ENCODE results near the gene KNDC1. TPM values are rescaled to one million over a fixed set of nuclear protein-coding genes. Genes with fewer than 3 reads are reported as not detected.

KNDC1 gene
- total RNA-seq, 4 donors from 2014 or later = 2.1 to 9.3 (median 3.5) TPM

DNA sequence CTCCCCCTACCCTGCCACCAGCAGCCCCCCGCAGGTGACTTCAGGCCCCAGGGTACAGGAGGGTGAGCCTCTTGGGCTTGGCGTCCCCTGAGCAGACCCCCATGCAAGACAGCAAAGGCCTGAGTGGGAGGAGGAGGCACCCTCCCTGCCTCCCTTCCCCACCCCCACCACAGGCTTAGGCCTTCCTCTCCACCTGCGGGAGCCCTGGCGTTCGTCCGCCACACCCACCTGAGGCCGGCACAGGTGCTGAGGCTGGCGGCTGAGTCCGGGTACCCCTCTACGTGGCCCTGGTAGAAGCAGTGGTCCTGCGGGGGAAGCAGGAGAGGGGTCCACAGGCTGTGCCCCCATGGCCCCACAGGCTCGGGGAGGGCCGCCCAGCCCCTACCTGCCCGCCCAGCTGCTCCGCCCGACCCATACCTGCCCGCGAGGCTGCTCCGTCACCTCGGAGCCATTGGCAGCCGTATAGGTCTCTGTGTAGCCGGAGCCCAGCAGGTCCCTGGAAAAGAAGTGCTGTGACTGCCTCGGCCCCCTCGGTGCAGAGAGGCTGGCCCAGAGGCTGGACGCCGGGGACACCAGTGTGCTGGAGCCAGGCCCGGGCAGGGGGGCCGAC, 113.6 kb downstream of the KNDC1 start:
- Histone ChIP-seq H3K9me3 (no peaks in the 10 kb centered on the region), H3K4me1 (peaks cover 6 to 12% of the 10 kb centered on the region in 2 donors), H3K4me3 (replicated peaks in 1 of 3) (no peak overlapping the region), H3K27ac (no peak overlapping the region), H3K36me3 (no peaks in the 10 kb centered on the region), H3K27me3 (no peaks in the 10 kb centered on the region)
- TF ChIP-seq POLR2A (IDR thresholded peaks at IDR 0.05) (no peak), CTCF (IDR thresholded peaks at IDR 0.05) (no peak)
- intact Hi-C loops (cut with DNase I) = no loop called here
- DNase-seq = no peak
- 89 to 92% methylated on average over 3 to 19 of the region's 28 CpGs for WGBS, 2 donors

DNA sequence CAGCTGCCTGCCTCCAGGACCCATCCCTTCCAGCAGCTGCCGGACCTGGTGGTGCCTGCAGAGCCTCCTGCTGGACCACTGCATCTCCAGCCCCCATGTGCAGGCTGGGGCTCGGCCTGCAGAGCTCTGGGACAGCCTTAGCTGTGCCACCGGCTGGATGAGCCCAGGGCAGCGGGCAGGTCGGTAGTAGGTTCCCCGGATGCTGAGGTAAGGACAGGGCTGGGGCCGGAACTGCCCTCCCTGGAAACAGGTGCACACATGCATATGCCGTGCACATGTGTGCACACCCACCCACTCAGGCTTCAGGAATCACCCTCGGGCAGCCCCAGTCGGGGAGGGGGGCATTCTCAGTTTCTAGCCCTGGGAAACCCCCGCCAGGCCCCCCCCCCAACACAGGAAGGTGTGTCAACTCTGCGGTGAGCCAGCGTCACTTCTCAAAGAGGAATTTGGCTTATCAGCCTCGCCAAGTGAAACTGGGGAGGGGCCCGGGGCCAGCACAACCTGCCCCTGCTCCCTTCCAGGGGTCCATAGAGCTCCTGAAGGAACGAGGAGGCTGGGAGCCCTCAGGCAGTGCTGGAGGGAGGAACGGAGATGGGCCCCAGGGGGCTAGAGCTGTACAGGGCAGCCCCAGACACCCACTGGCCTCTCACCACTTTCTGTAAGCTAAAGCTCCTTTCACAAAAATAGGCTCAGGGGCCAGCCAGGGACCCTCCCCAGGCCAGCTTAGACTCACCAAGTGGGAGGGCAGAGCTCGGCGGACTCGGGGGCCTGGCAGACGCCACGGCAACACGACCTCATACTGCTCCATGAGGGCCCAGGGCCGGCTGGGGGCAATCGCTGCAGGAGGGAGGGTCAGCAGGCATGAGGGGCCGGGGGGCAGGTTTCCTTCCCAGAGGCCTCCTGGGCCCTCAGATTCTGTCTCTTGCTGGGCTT, 115.0 kb downstream of the KNDC1 start:
- DNase-seq = no peak
- Histone ChIP-seq H3K4me1 (peaks cover 6 to 12% of the 10 kb centered on the region in 2 donors), H3K9me3 (no peaks in the 10 kb centered on the region), H3K27me3 (no peaks in the 10 kb centered on the region), H3K4me3 (replicated peaks in 1 of 3) (no peak overlapping the region), H3K27ac (no peak overlapping the region), H3K36me3 (peaks cover 6 to 9% of the 10 kb centered on the region in 2 donors)
- 52 to 100% methylated on average over 1 to 10 of the region's 26 CpGs for WGBS, 2 donors
- intact Hi-C loops (cut with DNase I) = no loop called here
- TF ChIP-seq POLR2A (IDR thresholded peaks at IDR 0.05) (no peak), CTCF (IDR thresholded peaks at IDR 0.05) (no peak)

DNA sequence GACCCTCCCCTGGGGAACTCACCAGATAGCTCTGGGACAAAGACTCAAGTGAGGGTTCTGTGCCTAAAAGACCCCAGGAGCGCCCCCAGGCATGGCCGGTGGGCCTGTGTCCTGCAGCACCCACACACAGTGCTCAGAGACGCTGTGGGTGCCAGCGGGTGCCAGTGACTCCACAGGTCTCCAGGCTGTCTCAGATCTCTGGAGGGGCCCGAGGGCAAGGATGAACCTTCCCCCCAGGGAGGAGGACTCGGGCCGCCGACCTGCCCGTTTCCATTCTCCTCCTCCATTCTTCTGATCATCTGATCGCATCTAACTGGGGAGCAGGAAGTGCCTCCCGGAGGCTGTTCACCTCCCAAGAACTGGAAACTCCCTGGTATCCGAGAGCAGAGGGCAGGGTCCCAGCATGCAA, 115.7 kb downstream of the KNDC1 start:
- Histone ChIP-seq H3K36me3 (peaks cover 6 to 10% of the 10 kb centered on the region in 2 donors), H3K9me3 (no peaks in the 10 kb centered on the region), H3K4me3 (replicated peaks in 1 of 3) (no peak overlapping the region), H3K27me3 (no peaks in the 10 kb centered on the region), H3K4me1 (peaks cover 6 to 12% of the 10 kb centered on the region in 2 donors), H3K27ac (no peak overlapping the region)
- no peak for TF ChIP-seq POLR2A (IDR thresholded peaks at IDR 0.05)
- 39 to 51% methylated on average over 7 of the region's 12 CpGs for WGBS, 2 donors
- intact Hi-C loops (cut with DNase I) = no loop called here
- DNase-seq = no peak

MicroRNAs within 50 kb of the gene (microRNA counts, 767-probe panel; counts per million panel counts)
- microRNA hsa-miR-202-3p = 0 to 1,236 counts per million in 2 donors

Small RNA genes within 50 kb of the gene (microRNA-seq; reads per million reads assigned to microRNA genes)
- gene MIR202 = 8.8 reads per million, percentile 23 among the genes with 10 or more reads in this experiment

Other genes with a start within 250 kb of the KNDC1 start
- 10 to 100 TPM in 1 of 4 donors, 1 to 10 TPM in 3; 3.6 to 12.7 (median 9.1) TPM for gene CFAP46, start 217.6 kb upstream of the KNDC1 start, total RNA-seq
- under 1 TPM; 0.13 to 0.40 (median 0.29) TPM for gene ADGRA1, start 72.3 kb upstream of the KNDC1 start, total RNA-seq
- gene UTF1, start 70.0 kb downstream of the KNDC1 start, total RNA-seq = not detected
- 1 to 10 TPM in 1 of 4 donors, under 1 TPM in 2, not detected in 1; 0.40 to 1.3 (median 0.63) TPM for gene VENTX, start 77.6 kb downstream of the KNDC1 start, total RNA-seq
- 1 to 10 TPM; 1.6 to 9.8 (median 2.6) TPM for gene ADAM8, start 116.6 kb downstream of the KNDC1 start, total RNA-seq
- 10 to 100 TPM; 56.5 to 73.3 (median 62.9) TPM for gene TUBGCP2, start 148.7 kb downstream of the KNDC1 start, total RNA-seq
- gene ZNF511, start 148.7 kb downstream of the KNDC1 start, total RNA-seq = 10 to 100 TPM; 22.0 to 53.6 (median 26.2) TPM
- gene CALY, start 176.7 kb downstream of the KNDC1 start, total RNA-seq = 1 to 10 TPM in 1 of 4 donors, under 1 TPM in 1, not detected in 2; 0.13 to 1.5 TPM
- not detected for gene PRAP1, start 187.2 kb downstream of the KNDC1 start, total RNA-seq
- gene FUOM, start 197.8 kb downstream of the KNDC1 start, total RNA-seq = 10 to 100 TPM in 3 of 4 donors, 1 to 10 TPM in 1; 7.4 to 25.9 (median 18.9) TPM
- 100 to 1,000 TPM in 2 of 4 donors, 10 to 100 TPM in 2; 73.9 to 135 (median 99.5) TPM for gene ECHS1, start 213.1 kb downstream of the KNDC1 start, total RNA-seq
- gene PAOX, start 219.0 kb downstream of the KNDC1 start, total RNA-seq = 10 to 100 TPM in 2 of 4 donors, 1 to 10 TPM in 2; 3.5 to 11.0 (median 9.9) TPM
- 10 to 100 TPM; 23.8 to 40.8 (median 35.0) TPM for gene MTG1, start 233.9 kb downstream of the KNDC1 start, total RNA-seq